HEK293T (cell line): Measurements from ENCODE around the gene CFAP126.

Experiments
- CTCF ChIA-PET: fragments of 350-600 bp; formaldehyde crosslinking; extraction: SDS; loops from one replicate; lab custom pipeline; 2021; ENCODE audit warnings: antibody characterized with exemption, inconsistent platforms; lab: Yijun Ruan, JAX
- POLR2A ChIA-PET: fragments of 350-600 bp; formaldehyde crosslinking; extraction: SDS; loops from one replicate; lab custom pipeline; 2020; ENCODE audit warnings: antibody characterized with exemption, inconsistent platforms; lab: Yijun Ruan, JAX
- DNase-seq: peaks from one replicate; pipeline ENCODE4 v3.0.0; 2012; ENCODE audit warnings: mixed read lengths; ENCODE audit errors: extremely low spot score
- ARNT ChIP-seq: fragments of 450-650 bp; IDR thresholded peaks from 2 replicates; pipeline ENCODE4 v1.6.1; 2017; ENCODE audit warnings: mild to moderate bottlenecking
- BHLHE40 ChIP-seq: fragments of 450-650 bp; IDR thresholded peaks from 2 replicates; pipeline ENCODE4 v1.6.1; 2016; ENCODE audit warnings: mild to moderate bottlenecking, moderate library complexity, borderline replicate concordance
- CTBP1 ChIP-seq: fragments of 450-650 bp; IDR thresholded peaks from 2 replicates; pipeline ENCODE4 v1.6.1; 2016; ENCODE audit warnings: borderline replicate concordance
- ELF4 ChIP-seq: fragments of 450-650 bp; IDR thresholded peaks from 2 replicates; pipeline ENCODE4 v1.6.1; 2017; ENCODE audit warnings: antibody characterized with exemption
- FOXA1 ChIP-seq: fragments of 450-650 bp; IDR thresholded peaks from 2 replicates; pipeline ENCODE4 v1.6.1; 2016; ENCODE audit warnings: mild to moderate bottlenecking
- FOXK2 ChIP-seq: fragments of 450-650 bp; IDR thresholded peaks from 2 replicates; pipeline ENCODE4 v1.6.1; 2016; ENCODE audit warnings: mild to moderate bottlenecking
- FOXM1 ChIP-seq: fragments of 450-650 bp; IDR thresholded peaks from 2 replicates; pipeline ENCODE4 v1.6.1; 2017; ENCODE audit warnings: mild to moderate bottlenecking, borderline replicate concordance
- HDGF ChIP-seq: fragments of 450-650 bp; IDR thresholded peaks from 2 replicates; pipeline ENCODE4 v1.6.1; 2017; ENCODE audit warnings: antibody characterized with exemption, borderline replicate concordance
- L3MBTL2 ChIP-seq: fragments of 450-650 bp; conservative IDR thresholded peaks from 2 replicates; pipeline ENCODE4 v1.6.1; 2016; ENCODE audit warnings: mild to moderate bottlenecking
- LEF1 ChIP-seq: fragments of 450-650 bp; IDR thresholded peaks from 2 replicates; pipeline ENCODE4 v1.6.1; 2017; ENCODE audit warnings: mild to moderate bottlenecking, borderline replicate concordance
- NFRKB ChIP-seq: fragments of 450-650 bp; IDR thresholded peaks from 2 replicates; pipeline ENCODE4 v1.6.1; 2016; ENCODE audit warnings: mild to moderate bottlenecking, moderate library complexity
- PKNOX1 ChIP-seq: fragments of 450-650 bp; IDR thresholded peaks from 2 replicates; pipeline ENCODE4 v1.6.1; 2016
- SP1 ChIP-seq: fragments of 450-650 bp; IDR thresholded peaks from 2 replicates; pipeline ENCODE4 v1.6.1; 2017
- SUZ12 ChIP-seq: fragments of 450-650 bp; IDR thresholded peaks from 2 replicates; pipeline ENCODE4 v1.6.1; 2016; ENCODE audit warnings: mild to moderate bottlenecking
- TARDBP ChIP-seq: fragments of 450-650 bp; IDR thresholded peaks from 2 replicates; pipeline ENCODE4 v1.6.1; 2016
- ZNF384 ChIP-seq: fragments of 450-650 bp; IDR thresholded peaks from 2 replicates; pipeline ENCODE4 v1.6.1; 2016

The CFAP126 gene

DNA sequence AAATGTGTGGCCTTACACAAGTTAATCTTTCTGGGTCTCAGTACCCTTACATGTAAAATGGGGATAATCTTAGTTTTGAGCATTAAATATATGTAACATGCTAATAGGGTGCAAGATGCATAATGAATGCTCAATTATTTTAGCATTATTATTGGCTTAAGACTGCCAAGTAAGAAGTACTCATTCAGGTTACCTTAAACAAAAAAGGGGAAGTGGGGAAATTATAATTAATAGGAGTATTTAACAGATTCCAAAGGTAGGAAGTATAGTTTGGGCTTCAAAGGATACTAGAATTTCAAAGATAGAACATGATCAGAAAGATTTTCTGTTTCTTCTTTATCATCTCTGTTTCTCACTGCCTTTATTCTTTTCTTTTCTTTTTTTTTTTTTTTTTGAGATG is 5.8 kb upstream of the CFAP126 start:
- POLR2A ChIA-PET, result no interaction called here
- no peak for DNase-seq
- CTCF ChIA-PET, result interaction anchor here (1.1 to 1.3 kb wide), 2 partner anchors 147 to 181 kb away, joined by 4 to 8 read pairs; partner anchors contain the start of gene TOMM40L
- TF ChIP-seq SP1 (no peak), PKNOX1 (no peak), HDGF (no peak), FOXK2 (no peak), ARNT (no peak), LEF1 (no peak), NFRKB (no peak), ELF4 (no peak), BHLHE40 (no peak)

DNA sequence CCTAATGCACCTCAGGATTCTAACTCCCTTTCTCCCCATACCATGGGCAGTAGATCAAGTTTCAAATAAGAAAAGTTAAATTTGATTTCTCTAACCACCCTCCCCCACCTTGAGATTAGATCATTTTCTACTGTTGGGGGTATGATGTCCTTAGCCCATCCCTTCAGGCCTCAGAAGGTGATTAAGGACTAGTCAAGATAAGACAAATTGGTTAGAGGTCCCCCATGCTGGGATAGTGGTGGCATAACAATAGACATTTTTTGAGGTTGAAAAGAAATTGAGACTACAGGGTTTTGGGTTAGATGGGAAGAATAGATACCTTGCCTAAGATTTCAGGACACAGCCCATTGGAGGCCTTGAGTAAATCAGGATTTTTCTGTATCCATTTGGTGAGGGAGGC is 2.5 kb downstream of the CFAP126 start:
- TF ChIP-seq FOXA1 (no peak), ARNT (no peak), LEF1 (no peak), SUZ12 (no peak), HDGF (no peak), L3MBTL2 (no peak), FOXM1 (no peak), TARDBP (no peak), BHLHE40 (no peak), ELF4 (no peak), CTBP1 (no peak), PKNOX1 (no peak), ZNF384 (no peak), SP1 (no peak), NFRKB (no peak), FOXK2 (no peak)
- DNase-seq, result no peak
- ChIA-PET POLR2A (no interaction called here), CTCF (no interaction called here)

- ChIA-PET POLR2A (no interaction called here), CTCF (no interaction called here)
- no peak for DNase-seq
- TF ChIP-seq HDGF, result no peak
- TF ChIP-seq ELF4, result no peak
- TF ChIP-seq BHLHE40, result no peak
- TF ChIP-seq FOXM1, result no peak
- no peak for TF ChIP-seq CTBP1
- no peak for TF ChIP-seq ARNT
- TF ChIP-seq FOXK2, result no peak
- no peak for TF ChIP-seq TARDBP
- no peak for TF ChIP-seq SUZ12
- TF ChIP-seq ZNF384, result no peak
- TF ChIP-seq PKNOX1, result no peak
- TF ChIP-seq LEF1, result no peak
Measured at GRCh38 chr1:161364332-161364731, 3.3 kb downstream of the CFAP126 start.

GRCh38 chr1:161359291-161359690 is 8.4 kb downstream of the CFAP126 start:
- ChIA-PET CTCF (no interaction called here), POLR2A (no interaction called here)
- DNase-seq, result no peak
- no peak for TF ChIP-seq SP1
- TF ChIP-seq FOXA1, result no peak
- TF ChIP-seq FOXM1, result no peak

- no peak for DNase-seq
- CTCF ChIA-PET, result no interaction called here
- TF ChIP-seq LEF1 (no peak), BHLHE40 (no peak), ARNT (no peak), FOXK2 (no peak), FOXM1 (no peak), ZNF384 (no peak), CTBP1 (no peak), FOXA1 (no peak), PKNOX1 (no peak), NFRKB (no peak), SP1 (no peak), ELF4 (no peak), L3MBTL2 (no peak), TARDBP (no peak), SUZ12 (no peak), HDGF (no peak)
- POLR2A ChIA-PET, result no interaction called here
Measured at GRCh38 chr1:161357073-161357472, 10.6 kb downstream of the CFAP126 start.

- CTCF ChIA-PET, result no interaction called here
- POLR2A ChIA-PET, result interaction anchor here (1.3 kb wide), 1 partner anchor 37 kb away, joined by 3 read pairs; no protein-coding TSS in a partner anchor
- DNase-seq, result no peak
- no peak for TF ChIP-seq ARNT
- TF ChIP-seq FOXA1, result no peak
- no peak for TF ChIP-seq CTBP1
- TF ChIP-seq BHLHE40, result no peak
Measured at GRCh38 chr1:161351482-161351881, 16.2 kb downstream of the CFAP126 start.
